NB4 (cell line): Measurements from ENCODE around the gene CATSPER3.
"Not testable (repeated sequence)": the region's sequence is repeated elsewhere in the genome, so short reads cannot be mapped to it uniquely, and the experiment has no call there.

Experiments used
- MAX ChIP-seq: IDR thresholded peaks from 2 replicates; pipeline ENCODE4 v1.6.1; 2011; ENCODE audit warnings: low read depth, low read length
- MYC ChIP-seq: IDR thresholded peaks from 2 replicates; pipeline ENCODE4 v1.6.1; 2011; ENCODE audit warnings: low read depth, low read length
- POLR2A ChIP-seq: IDR thresholded peaks from 2 replicates; pipeline ENCODE4 v1.6.1; 2011; ENCODE audit warnings: mild to moderate bottlenecking; ENCODE audit not compliant: insufficient read length; ENCODE audit errors: extremely low read depth
- TF ChIP-seq, protein P1 (sequence below): IDR thresholded peaks from one replicate; pipeline ENCODE4 v1.5.1; 2012; ENCODE audit warnings: low read depth, low read length

- TF ChIP-seq, protein P1, sequence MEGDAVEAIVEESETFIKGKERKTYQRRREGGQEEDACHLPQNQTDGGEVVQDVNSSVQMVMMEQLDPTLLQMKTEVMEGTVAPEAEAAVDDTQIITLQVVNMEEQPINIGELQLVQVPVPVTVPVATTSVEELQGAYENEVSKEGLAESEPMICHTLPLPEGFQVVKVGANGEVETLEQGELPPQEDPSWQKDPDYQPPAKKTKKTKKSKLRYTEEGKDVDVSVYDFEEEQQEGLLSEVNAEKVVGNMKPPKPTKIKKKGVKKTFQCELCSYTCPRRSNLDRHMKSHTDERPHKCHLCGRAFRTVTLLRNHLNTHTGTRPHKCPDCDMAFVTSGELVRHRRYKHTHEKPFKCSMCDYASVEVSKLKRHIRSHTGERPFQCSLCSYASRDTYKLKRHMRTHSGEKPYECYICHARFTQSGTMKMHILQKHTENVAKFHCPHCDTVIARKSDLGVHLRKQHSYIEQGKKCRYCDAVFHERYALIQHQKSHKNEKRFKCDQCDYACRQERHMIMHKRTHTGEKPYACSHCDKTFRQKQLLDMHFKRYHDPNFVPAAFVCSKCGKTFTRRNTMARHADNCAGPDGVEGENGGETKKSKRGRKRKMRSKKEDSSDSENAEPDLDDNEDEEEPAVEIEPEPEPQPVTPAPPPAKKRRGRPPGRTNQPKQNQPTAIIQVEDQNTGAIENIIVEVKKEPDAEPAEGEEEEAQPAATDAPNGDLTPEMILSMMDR = not testable (repeated sequence)
- TF ChIP-seq POLR2A, MYC, MAX: not testable (repeated sequence)
Observed at GRCh38 chr5:134990183-134990582, 22.5 kb downstream of the CATSPER3 start.
